Upper lobe of right lung (tissue), 1 donor: Measurements from ENCODE around the gene TPH2. TPM values are rescaled to one million over a fixed set of nuclear protein-coding genes. Genes with fewer than 3 reads are reported as not detected.

Source experiments
- ATAC-seq: fragments of 200-7000 bp; cut with Tn5 transposase; one replicate; pipeline ENCODE4 v1.9.1; 2020; ENCODE audit warnings: mild to moderate bottlenecking, moderate library complexity
- DNase-seq: peaks from one replicate; pipeline ENCODE4 v3.0.0-alpha.2; 2020
- H3K27ac ChIP-seq: fragments of 200-600 bp; one replicate; pipeline ENCODE4 v1.8.0; 2022
- H3K27me3 ChIP-seq: fragments of 200-600 bp; one replicate; pipeline ENCODE4 v1.8.0; 2022; ENCODE audit warnings: mild to moderate bottlenecking
- H3K36me3 ChIP-seq: fragments of 200-600 bp; one replicate; pipeline ENCODE4 v1.8.0; 2022
- H3K4me1 ChIP-seq: fragments of 200-600 bp; one replicate; pipeline ENCODE4 v1.8.0; 2022
- H3K4me3 ChIP-seq: fragments of 200-600 bp; one replicate; pipeline ENCODE4 v1.8.0; 2022; ENCODE audit warnings: mild to moderate bottlenecking
- H3K9me3 ChIP-seq: fragments of 200-600 bp; one replicate; pipeline ENCODE4 v1.8.0; 2022
- CTCF ChIP-seq: fragments of 200-600 bp; IDR thresholded peaks from one replicate; pipeline ENCODE4 v1.8.0; 2022; ENCODE audit warnings: antibody characterized with exemption
- intact Hi-C: fragments of 100-400 bp; cut with DNase I; formaldehyde crosslinking; loops from one replicate; pipeline ENCODE4 v1.11.0; 2022
- total RNA-seq: library from RNA; stranded (reverse); fragmentation: NEBNext Ultra II Directional; extraction: Animal tissue kit (Norgen Biotek cat#: 25700); gene quantifications from one replicate; pipeline ENCODE4 v1.2.1, GENCODE V29; 2021
- donor health status: DM: no; HTN: yes; CAD: no; lungs with severe emphysema.

Gene TPH2
- total RNA-seq, 1 donor from 2014 or later, result not detected

- Histone ChIP-seq H3K36me3 (no peaks in the 10 kb centered on the region), H3K9me3 (no peaks in the 10 kb centered on the region), H3K27ac (no peak overlapping the region), H3K4me1 (no peaks in the 10 kb centered on the region), H3K4me3 (no peak overlapping the region), H3K27me3 (no peaks in the 10 kb centered on the region)
- intact Hi-C loops, result no loop called here
- DNase-seq (no peak), ATAC-seq (no peak)
- TF ChIP-seq CTCF, result no peak
Measured at GRCh38 chr12:71980538-71980937, 41.9 kb downstream of the TPH2 start.

DNA sequence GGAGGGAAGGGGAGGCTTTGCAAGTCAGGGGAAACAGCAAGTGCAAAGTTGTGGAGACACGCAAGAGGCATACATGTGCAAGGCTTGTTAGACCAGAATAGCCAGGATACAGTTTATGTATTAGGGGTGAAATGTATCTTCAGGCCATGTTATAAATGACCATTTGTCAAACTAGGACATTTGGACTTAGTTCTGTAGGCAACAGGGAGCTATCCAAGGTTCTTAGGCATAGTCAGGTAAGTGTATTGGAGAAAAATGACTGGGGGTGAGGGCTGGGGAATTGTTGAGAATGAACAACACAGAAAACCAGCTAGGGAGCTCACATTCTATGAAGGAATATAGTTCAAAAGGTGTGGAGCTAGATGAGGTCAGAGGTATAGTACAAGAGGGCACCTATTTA, 42.5 kb downstream of the TPH2 start:
- DNase-seq (no peak), ATAC-seq (no peak)
- no peaks in the 10 kb centered on the region for H3K27me3 ChIP-seq
- intact Hi-C loops, result no loop called here
- no peak overlapping the region for H3K4me3 ChIP-seq
- no peak for TF ChIP-seq CTCF
- no peak overlapping the region for H3K27ac ChIP-seq
- H3K36me3 ChIP-seq, result no peaks in the 10 kb centered on the region
- H3K4me1 ChIP-seq, result no peaks in the 10 kb centered on the region
- no peaks in the 10 kb centered on the region for H3K9me3 ChIP-seq

DNA sequence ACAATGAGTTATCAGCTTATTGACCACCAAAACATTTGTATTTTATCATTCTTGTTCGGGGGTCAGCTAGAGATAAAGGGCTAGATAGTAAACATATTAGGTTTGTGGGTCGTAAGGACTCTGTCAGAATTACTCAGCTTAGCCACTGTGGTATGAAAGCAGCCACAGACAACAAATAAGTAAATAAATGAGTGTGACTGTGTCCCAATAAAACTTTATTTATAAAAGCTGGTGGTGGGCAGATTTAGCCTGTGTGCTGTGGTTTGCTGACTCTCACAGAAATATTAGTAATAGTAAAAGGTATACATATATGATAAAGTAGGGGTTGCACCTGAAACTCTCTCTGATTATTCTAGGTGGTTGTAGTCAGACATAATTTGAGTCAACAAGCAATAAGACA, 56.1 kb downstream of the TPH2 start:
- Histone ChIP-seq H3K9me3 (no peaks in the 10 kb centered on the region), H3K4me3 (no peak overlapping the region), H3K4me1 (no peaks in the 10 kb centered on the region), H3K27me3 (peaks cover 11% of the 10 kb centered on the region), H3K36me3 (no peaks in the 10 kb centered on the region), H3K27ac (no peak overlapping the region)
- intact Hi-C loops, result no loop called here
- TF ChIP-seq CTCF, result no peak
- ATAC-seq (no peak), DNase-seq (no peak)

DNA sequence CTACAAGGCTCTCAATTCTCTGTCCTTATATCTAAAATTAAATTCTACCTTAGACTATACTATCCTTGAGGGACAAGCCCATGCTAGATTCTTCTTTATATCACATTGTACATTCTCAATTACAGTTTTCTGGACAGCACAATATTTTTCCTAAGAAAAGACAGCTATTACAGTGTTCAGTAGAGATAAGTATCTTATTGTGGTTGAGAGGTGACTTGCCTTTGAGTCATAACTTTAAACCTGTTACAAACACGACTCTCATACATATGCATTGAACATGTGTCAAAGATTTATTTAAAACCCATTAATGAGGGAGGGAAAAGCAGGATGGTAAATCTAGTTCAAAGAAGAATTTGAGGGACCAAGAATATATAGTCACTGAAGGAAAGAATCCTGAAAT, 61.1 kb downstream of the TPH2 start:
- Histone ChIP-seq H3K4me3 (no peak overlapping the region), H3K9me3 (no peaks in the 10 kb centered on the region), H3K27ac (no peak overlapping the region), H3K27me3 (no peaks in the 10 kb centered on the region), H3K4me1 (no peaks in the 10 kb centered on the region), H3K36me3 (no peaks in the 10 kb centered on the region)
- ATAC-seq (no peak), DNase-seq (no peak)
- no peak for TF ChIP-seq CTCF
- intact Hi-C loops, result no loop called here

DNA sequence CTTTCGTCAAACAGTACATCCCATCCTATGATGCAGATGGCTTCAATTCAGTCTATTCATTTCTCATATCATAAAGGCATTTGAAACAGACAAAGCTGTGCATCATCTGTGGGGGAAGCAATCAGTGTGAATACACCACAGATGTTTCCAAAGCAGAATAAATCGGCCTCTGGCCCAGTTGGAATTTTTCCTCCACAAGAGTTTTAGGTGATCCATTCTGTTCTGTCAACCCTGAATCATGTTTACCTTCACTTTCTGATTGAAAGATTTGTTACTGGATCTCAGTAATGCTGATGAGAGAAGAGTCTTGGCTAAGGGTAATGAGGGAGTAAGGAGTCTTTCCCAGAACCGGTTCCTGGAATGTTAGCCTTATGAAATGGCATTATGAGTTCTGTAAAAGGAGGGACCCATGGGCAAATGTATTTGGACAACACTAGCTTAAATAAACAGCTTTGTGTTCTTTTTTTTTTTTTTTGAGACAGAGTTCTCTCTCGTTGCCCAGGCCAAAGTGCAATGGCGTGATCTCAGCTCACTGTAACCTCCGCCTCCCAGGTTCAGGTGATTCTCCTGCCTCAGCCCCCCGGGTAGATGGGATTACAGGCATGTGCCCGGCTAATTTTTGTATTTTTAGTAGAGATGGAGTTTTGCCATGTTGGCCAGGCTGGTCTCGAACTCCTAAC, 62.5 kb downstream of the TPH2 start:
- Histone ChIP-seq H3K36me3 (no peaks in the 10 kb centered on the region), H3K9me3 (no peaks in the 10 kb centered on the region), H3K27me3 (no peaks in the 10 kb centered on the region), H3K27ac (no peak overlapping the region), H3K4me3 (no peak overlapping the region), H3K4me1 (no peaks in the 10 kb centered on the region)
- DNase-seq, result no peak
- TF ChIP-seq CTCF, result no peak
- ATAC-seq, result no peak
- intact Hi-C loops, result no loop called here

- H3K9me3 ChIP-seq, result no peaks in the 10 kb centered on the region
- H3K36me3 ChIP-seq, result no peaks in the 10 kb centered on the region
- no peak for TF ChIP-seq CTCF
- DNase-seq (no peak), ATAC-seq (no peak)
- H3K27ac ChIP-seq, result no peak overlapping the region
- no peaks in the 10 kb centered on the region for H3K27me3 ChIP-seq
- intact Hi-C loops, result no loop called here
- H3K4me1 ChIP-seq, result no peaks in the 10 kb centered on the region
- H3K4me3 ChIP-seq, result no peak overlapping the region
Measured at GRCh38 chr12:72006766-72007165, 68.1 kb downstream of the TPH2 start.
